BLaER1 (cell line): ENCODE results near the gene CEACAM5.
A peak's percentile ranks its signal among the peaks of the same experiment; 100 is the strongest.

Experiments used
- H3K27ac ChIP-seq: shearing (Covaris generic); formaldehyde crosslinking; 2 replicates; pipeline ENCODE4 v1.8.1; 2022
- H3K27me3 ChIP-seq: shearing (Covaris generic); formaldehyde crosslinking; 2 replicates; pipeline ENCODE4 v1.8.1; 2022
- H3K36me3 ChIP-seq: shearing (Covaris generic); formaldehyde crosslinking; 2 replicates; pipeline ENCODE4 v1.8.1; 2022
- H3K4me1 ChIP-seq: shearing (Covaris generic); formaldehyde crosslinking; 2 replicates; pipeline ENCODE4 v1.8.1; 2022
- H3K4me2 ChIP-seq: shearing (Covaris generic); formaldehyde crosslinking; 2 replicates; pipeline ENCODE4 v1.8.1; 2022
- H3K4me3 ChIP-seq: shearing (Covaris generic); formaldehyde crosslinking; 2 replicates; pipeline ENCODE4 v1.8.1; 2022
- H3K9ac ChIP-seq: shearing (Covaris generic); formaldehyde crosslinking; 2 replicates; pipeline ENCODE4 v1.8.1; 2022
- H3K9me3 ChIP-seq: shearing (Covaris generic); formaldehyde crosslinking; 2 replicates; pipeline ENCODE4 v1.8.1; 2022
- H4K20me1 ChIP-seq: shearing (Covaris generic); formaldehyde crosslinking; 2 replicates; pipeline ENCODE4 v1.8.1; 2022
- Cebpa-rat ChIP-seq: shearing (Covaris generic); IDR thresholded peaks from 2 replicates; pipeline ENCODE4 v1.8.1; 2022

Gene CEACAM5

DNA sequence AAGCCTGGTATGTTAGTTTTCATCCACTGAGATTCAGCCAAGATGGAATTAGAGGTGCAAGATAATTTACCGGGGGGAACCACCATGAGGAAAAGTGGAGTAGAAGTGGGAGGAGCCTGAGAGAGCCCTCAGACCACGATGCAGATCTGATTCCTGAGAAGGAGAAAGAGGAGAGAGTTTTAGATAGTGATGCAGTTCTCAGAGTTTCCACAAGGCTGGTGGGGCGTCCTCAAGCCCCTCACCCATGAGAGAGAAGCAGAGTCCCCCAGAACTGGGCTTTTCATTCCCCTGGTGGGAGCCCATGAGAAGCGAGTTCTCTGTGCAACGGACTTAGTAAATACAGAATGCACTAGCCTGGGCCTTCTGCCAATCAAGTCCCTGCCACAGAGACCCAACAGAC lies 18.1 kb downstream of the CEACAM5 start:
- Histone ChIP-seq H3K36me3 (no peaks in the 10 kb centered on the region), H4K20me1 (no peaks in the 10 kb centered on the region), H3K27me3 (no peaks in the 10 kb centered on the region), H3K4me2 (peak overlapping the region; percentile 13; the same call in 1 of the 2 replicates), H3K27ac (no peak overlapping the region), H3K9ac (no peak overlapping the region), H3K4me1 (no peaks in the 10 kb centered on the region), H3K9me3 (no peaks in the 10 kb centered on the region), H3K4me3 (no peak overlapping the region)
- no peak for TF ChIP-seq Cebpa-rat

DNA sequence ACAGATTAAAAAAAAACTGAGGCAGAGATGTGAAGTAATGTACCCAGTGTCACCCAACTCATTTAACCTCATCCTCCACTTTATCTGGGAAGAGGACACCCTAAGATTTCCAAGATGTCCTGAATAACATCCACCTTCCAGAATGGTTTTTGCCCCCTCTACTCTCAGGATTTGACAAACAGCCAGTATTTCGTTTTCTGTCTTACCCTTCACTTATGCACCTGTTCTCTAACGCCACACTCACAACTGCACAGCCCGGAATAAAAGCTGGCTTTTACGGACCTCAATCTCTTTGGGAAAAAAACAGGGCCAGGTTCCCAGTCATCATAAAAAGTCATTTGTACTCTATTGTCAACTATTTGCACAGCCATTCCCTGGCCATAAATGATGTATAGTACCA lies 25.7 kb downstream of the CEACAM5 start:
- no peaks in the 10 kb centered on the region for H3K27me3 ChIP-seq
- peaks cover 4% of the 10 kb centered on the region; the same call in 1 of the 2 replicates for H3K4me1 ChIP-seq
- no peaks in the 10 kb centered on the region for H4K20me1 ChIP-seq

DNA sequence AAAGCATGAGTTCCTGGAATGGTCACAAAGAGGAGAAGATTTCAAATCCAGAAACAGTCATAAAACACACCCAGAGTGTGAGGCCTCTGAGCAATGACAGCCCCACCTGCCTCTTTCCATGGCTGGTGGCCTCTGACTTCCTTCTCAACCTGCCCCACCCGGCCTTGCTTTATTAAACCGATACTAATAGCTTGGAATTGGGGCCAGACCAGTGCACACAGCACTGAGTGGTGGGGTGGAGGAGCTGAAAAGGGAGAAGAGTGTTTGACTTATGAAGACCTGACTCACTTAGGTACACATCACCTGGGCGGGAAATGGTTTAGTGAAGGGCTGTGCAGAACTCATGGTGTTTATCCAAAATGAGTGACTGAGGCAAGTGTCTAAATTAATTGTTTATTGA lies 26.2 kb downstream of the CEACAM5 start:
- TF ChIP-seq Cebpa-rat, result no peak
- Histone ChIP-seq H3K4me3 (no peak overlapping the region), H3K9me3 (no peaks in the 10 kb centered on the region), H4K20me1 (no peaks in the 10 kb centered on the region), H3K27me3 (no peaks in the 10 kb centered on the region), H3K27ac (no peak overlapping the region), H3K4me1 (peaks cover 4% of the 10 kb centered on the region; the same call in 1 of the 2 replicates), H3K36me3 (no peaks in the 10 kb centered on the region), H3K4me2 (no peak overlapping the region), H3K9ac (no peak overlapping the region)

More for the DNA sequence above, 25.7 kb downstream of the CEACAM5 start:
- H3K4me2 ChIP-seq, result no peak overlapping the region
- no peaks in the 10 kb centered on the region for H3K9me3 ChIP-seq
- H3K4me3 ChIP-seq, result no peak overlapping the region
- no peak for TF ChIP-seq Cebpa-rat
- no peaks in the 10 kb centered on the region for H3K36me3 ChIP-seq
- H3K9ac ChIP-seq, result no peak overlapping the region
- H3K27ac ChIP-seq, result no peak overlapping the region

DNA sequence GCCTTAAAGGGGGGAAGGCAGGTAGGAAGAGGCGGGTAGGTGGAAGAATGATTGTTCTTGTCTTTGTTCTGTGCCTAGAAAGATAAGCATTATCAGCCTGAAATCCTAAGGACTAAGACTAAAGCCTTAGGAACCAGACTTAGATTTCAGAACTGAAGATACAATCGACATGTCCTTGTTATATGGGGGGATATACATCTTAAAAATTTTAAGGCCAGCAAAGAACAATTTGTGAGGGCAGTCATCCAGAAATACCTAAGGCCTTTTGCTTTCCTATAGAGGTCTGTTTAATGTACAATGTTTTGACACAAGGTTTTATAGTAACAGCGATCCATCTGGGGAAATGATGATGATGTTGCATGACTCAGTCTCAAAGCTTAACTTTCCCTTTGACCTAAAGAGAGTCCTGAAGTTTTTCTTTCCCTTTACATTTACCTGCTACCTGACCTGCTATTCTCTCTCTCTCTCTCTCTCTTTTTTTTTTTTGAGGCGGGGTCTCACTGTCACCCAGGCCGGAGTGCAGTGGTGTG lies 26.7 kb downstream of the CEACAM5 start:
- Histone ChIP-seq H3K4me1 (peaks cover 4% of the 10 kb centered on the region; the same call in 1 of the 2 replicates), H3K9me3 (no peaks in the 10 kb centered on the region), H3K9ac (no peak overlapping the region), H3K27ac (no peak overlapping the region), H3K4me3 (no peak overlapping the region), H3K4me2 (no peak overlapping the region), H4K20me1 (no peaks in the 10 kb centered on the region), H3K36me3 (no peaks in the 10 kb centered on the region), H3K27me3 (no peaks in the 10 kb centered on the region)
- no peak for TF ChIP-seq Cebpa-rat

DNA sequence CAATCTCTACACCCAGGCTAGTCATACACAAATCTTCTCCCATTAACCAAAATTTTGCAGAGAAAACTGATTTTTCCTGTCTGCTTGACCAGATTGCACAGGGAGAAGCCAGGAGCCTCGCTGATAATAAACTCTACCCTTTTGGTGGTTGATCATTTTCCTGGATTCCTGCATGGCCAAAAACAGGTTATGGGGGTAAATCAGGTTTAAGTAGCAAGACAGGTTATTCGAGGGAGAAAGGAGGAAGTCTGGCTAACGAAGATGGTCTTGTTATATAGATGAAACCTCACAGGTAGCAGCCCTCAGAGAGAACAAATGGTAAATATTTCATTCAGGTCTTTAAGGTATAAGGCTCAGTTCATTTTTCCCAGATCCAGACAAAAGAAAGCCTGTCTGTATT lies 30.9 kb downstream of the CEACAM5 start:
- Histone ChIP-seq H3K4me2 (no peak overlapping the region), H3K9me3 (no peaks in the 10 kb centered on the region), H3K27me3 (no peaks in the 10 kb centered on the region), H3K36me3 (no peaks in the 10 kb centered on the region), H3K27ac (no peak overlapping the region), H3K4me1 (peaks cover 15% of the 10 kb centered on the region), H3K4me3 (no peak overlapping the region), H4K20me1 (no peaks in the 10 kb centered on the region), H3K9ac (no peak overlapping the region)
- TF ChIP-seq Cebpa-rat, result no peak

DNA sequence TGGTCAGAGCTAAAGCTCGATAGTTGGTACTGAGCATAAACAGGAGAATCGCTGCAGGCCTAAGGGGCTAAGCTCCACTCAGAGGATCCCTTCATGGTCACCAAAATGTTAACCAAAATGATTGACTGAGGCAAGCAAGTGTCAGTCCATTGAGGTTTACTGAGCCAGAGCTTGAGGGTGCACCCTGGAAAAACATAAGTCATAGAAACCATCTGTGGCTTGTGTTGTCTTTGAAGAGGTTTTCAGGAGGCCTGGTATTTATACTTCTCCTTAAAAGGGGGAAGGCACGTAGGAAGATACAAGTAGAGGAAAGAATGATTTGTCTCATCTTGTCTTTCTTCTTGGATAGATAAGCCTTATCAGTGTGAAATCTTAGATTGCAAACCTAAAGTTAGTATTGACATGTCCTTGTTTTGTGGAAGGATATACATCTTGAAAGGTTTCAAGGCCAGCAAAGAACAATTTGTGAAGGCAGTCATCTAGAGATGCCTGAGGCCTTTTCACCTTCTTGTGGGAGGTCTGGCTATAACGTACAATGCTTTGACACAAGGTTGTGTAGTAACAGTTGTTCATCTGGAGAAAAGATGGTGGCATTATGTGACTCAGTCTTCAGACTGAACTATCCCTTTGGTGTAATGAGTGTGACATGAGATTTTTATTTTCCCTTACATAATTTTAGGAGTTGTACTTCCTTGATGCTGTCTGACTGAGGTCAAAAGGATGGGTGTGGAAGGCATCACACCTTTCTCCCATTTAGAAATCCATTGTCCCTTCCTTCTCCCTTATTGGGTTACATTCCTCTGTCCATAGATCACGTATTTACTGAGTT lies 32.2 kb downstream of the CEACAM5 start:
- no peaks in the 10 kb centered on the region for H4K20me1 ChIP-seq
- H3K4me2 ChIP-seq, result no peak overlapping the region
- no peak overlapping the region for H3K4me3 ChIP-seq
- no peak overlapping the region for H3K27ac ChIP-seq
- no peak overlapping the region for H3K9ac ChIP-seq
- H3K36me3 ChIP-seq, result no peaks in the 10 kb centered on the region
- no peaks in the 10 kb centered on the region for H3K9me3 ChIP-seq
- H3K4me1 ChIP-seq, result peaks cover 28% of the 10 kb centered on the region
- no peak for TF ChIP-seq Cebpa-rat
- H3K27me3 ChIP-seq, result no peaks in the 10 kb centered on the region

DNA sequence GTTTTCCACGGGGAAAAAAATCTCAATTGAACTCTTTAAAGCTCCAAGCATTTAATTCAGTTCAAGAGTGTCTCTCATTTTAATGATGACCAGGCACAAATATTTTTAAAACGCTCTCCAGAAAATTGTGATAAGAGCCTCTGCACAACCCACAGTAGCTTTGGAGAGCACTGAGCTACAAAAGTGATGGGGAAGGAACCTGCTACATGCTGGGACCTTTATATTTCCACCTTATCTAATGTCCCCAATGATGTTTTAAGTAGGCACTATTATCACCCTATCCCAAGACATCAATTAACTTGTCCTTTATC lies 32.8 kb downstream of the CEACAM5 start:
- H3K9ac ChIP-seq, result no peak overlapping the region
- no peak overlapping the region for H3K4me2 ChIP-seq
- H3K36me3 ChIP-seq, result no peaks in the 10 kb centered on the region
- no peaks in the 10 kb centered on the region for H3K9me3 ChIP-seq
- H3K27me3 ChIP-seq, result no peaks in the 10 kb centered on the region
- no peaks in the 10 kb centered on the region for H4K20me1 ChIP-seq
- TF ChIP-seq Cebpa-rat, result no peak
- H3K27ac ChIP-seq, result no peak overlapping the region
- peaks cover 34% of the 10 kb centered on the region for H3K4me1 ChIP-seq
- H3K4me3 ChIP-seq, result no peak overlapping the region

- Histone ChIP-seq H3K27ac (peak overlapping the region; percentile 18; the same call in 1 of the 2 replicates), H3K27me3 (no peaks in the 10 kb centered on the region), H3K4me1 (peaks cover 50% of the 10 kb centered on the region)
Measured at GRCh38 chr19:41744850-41745249, 36.4 kb downstream of the CEACAM5 start.

DNA sequence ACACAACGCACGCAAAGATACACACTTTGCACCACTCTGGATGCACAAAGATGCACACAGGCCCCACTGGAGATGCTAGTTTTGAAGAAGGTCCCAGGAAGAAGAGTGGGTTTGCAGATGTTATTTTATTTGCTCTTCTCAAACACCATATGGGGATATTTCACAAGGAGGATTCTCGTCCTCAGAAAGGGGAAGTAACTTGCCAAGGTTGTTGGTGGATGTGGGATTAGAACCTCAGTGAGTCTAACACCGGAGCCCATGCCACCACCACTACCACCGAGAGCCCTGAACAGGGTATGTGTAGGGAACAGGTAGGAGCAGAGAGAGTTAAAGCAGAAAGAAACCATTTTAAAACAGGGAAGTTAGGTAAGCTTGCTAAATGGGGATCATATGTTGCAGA lies 37.3 kb downstream of the CEACAM5 start:
- H3K27me3 ChIP-seq, result no peaks in the 10 kb centered on the region
- H3K9me3 ChIP-seq, result no peaks in the 10 kb centered on the region
- no peaks in the 10 kb centered on the region for H3K36me3 ChIP-seq
- H3K4me2 ChIP-seq, result peak overlapping the region; percentile 66
- no peak overlapping the region for H3K9ac ChIP-seq
- no peak overlapping the region for H3K27ac ChIP-seq
- H3K4me1 ChIP-seq, result peaks cover 46% of the 10 kb centered on the region
- no peaks in the 10 kb centered on the region for H4K20me1 ChIP-seq
- TF ChIP-seq Cebpa-rat, result no peak
- H3K4me3 ChIP-seq, result no peak overlapping the region

More at GRCh38 chr19:41744850-41745249, 36.4 kb downstream of the CEACAM5 start:
- Histone ChIP-seq H3K9ac (no peak overlapping the region), H3K36me3 (no peaks in the 10 kb centered on the region), H3K9me3 (no peaks in the 10 kb centered on the region), H3K4me3 (no peak overlapping the region), H3K4me2 (peak overlapping the region; percentile 66), H4K20me1 (no peaks in the 10 kb centered on the region)
- no peak for TF ChIP-seq Cebpa-rat

DNA sequence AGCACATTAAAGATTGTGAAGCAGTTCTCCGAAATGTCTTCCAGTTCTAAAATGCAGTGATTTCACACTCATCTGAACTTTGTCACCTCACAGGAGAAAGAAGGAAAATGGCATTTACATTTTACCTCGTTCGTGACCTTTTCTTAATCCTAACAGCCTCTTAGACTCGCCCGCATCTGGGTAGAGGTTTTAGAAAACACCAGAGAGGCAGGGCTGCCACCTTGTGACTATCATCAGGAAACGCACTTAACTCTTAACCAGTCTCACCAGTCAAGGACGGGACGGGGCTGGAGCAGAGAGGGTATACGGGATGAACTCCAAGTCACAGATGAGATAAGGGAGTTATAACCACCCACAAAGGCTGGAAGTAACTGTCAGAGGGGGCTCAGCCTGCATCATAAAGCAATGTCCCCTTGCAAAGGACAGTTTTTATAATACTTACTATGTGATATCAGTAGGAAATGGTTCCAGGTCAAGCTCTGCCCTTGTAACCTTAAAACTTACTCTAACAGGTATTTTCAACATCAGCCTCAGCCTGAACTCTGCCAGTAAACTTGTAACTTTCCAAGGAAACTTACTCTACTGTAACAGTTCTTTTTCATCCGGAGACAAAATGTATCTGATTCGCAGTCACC lies 38.3 kb downstream of the CEACAM5 start:
- TF ChIP-seq Cebpa-rat, result no peak
- H3K27ac ChIP-seq, result no peak overlapping the region
- no peak overlapping the region for H3K9ac ChIP-seq
- no peaks in the 10 kb centered on the region for H3K27me3 ChIP-seq
- peak overlapping the region; percentile 66; the same call in 1 of the 2 replicates for H3K4me2 ChIP-seq
- H3K36me3 ChIP-seq, result no peaks in the 10 kb centered on the region
- H4K20me1 ChIP-seq, result no peaks in the 10 kb centered on the region
- no peak overlapping the region for H3K4me3 ChIP-seq
- H3K4me1 ChIP-seq, result peaks cover 46% of the 10 kb centered on the region
- H3K9me3 ChIP-seq, result no peaks in the 10 kb centered on the region
